HepG2 (cell line): ENCODE data around the gene EEPD1. TPM values are rescaled to one million over a fixed set of nuclear protein-coding genes. Genes with fewer than 3 reads are reported as not detected.

ENCODE experiments used
- ATAC-seq: fragments of 200-7000 bp; cut with Tn5 transposase; 3 replicates; pipeline ENCODE4 v1.9.1; 2020; ENCODE audit warnings: mild to moderate bottlenecking, moderate library complexity
- BruUV-seq: library from RNA; stranded (reverse); fragments of 400-500 nt; replicated peaks from 2 replicates; lab custom pipeline; 2021; lab: Mats Ljungman, UMichigan
- CTCF ChIA-PET: fragments of 300-600 bp; formaldehyde crosslinking; extraction: SDS; loops from one replicate; lab custom pipeline; 2021; ENCODE audit warnings: low total read pairs, inconsistent platforms, low intra/inter-chr PET ratio; lab: Yijun Ruan, JAX
- POLR2A ChIA-PET: fragments of 350-600 bp; sonication (Branson Sonifier 250); formaldehyde crosslinking; loops from one replicate; lab custom pipeline; 2020; ENCODE audit warnings: antibody characterized with exemption, inconsistent platforms; lab: Yijun Ruan, JAX
- DNase-seq: peaks from one replicate; pipeline ENCODE4 v3.0.0-alpha.2; 2015; ENCODE audit warnings: low spot score
- FAIRE-seq: peaks from 3 replicates; lab custom pipeline; 2011; peaks lifted over from hg19 to GRCh38; lab: Jason Lieb, UNC
- H2AFZ ChIP-seq: one replicate; pipeline ENCODE4 v1.6.1; 2011; ENCODE audit warnings: low read length, inconsistent platforms
- H3K27ac ChIP-seq: fragments of 300-600 bp; 3 replicates; pipeline ENCODE4 v1.8.0; 2011; ENCODE audit warnings: mixed run types, mild to moderate bottlenecking, mixed read lengths, low read length, inconsistent platforms; ENCODE audit not compliant: insufficient read depth; ENCODE audit errors: extremely low read length
- H3K27me3 ChIP-seq, 2 experiments: fragments of 200-600 bp in 1 of 2; 2 replicates in 1 of 2; 3 replicates in 1 of 2; pipeline versions ENCODE4 v1.6.0 to v1.8.0; 2011; ENCODE audit warnings: low read length in 2 of 2, mild to moderate bottlenecking in 2 of 2, moderate library complexity in 2 of 2, inconsistent platforms in 1 of 2; ENCODE audit not compliant: insufficient read depth in 2 of 2, control insufficient read depth in 1 of 2
- H3K36me3 ChIP-seq, 2 experiments: fragments of 200-600 bp in 1 of 2; replicated peaks in 1 of 2; 2 replicates in 1 of 2; 3 replicates in 1 of 2; pipeline versions ENCODE4 v1.5.1 to v1.8.0; 2011; ENCODE audit warnings: low read length in 2 of 2, inconsistent platforms in 1 of 2; ENCODE audit not compliant: insufficient read depth in 2 of 2, control insufficient read depth in 1 of 2
- H3K4me1 ChIP-seq: 2 replicates; pipeline ENCODE4 v1.5.1; 2012; ENCODE audit warnings: low read length, inconsistent platforms; ENCODE audit not compliant: insufficient read depth
- H3K4me2 ChIP-seq: 2 replicates; pipeline ENCODE4 v1.6.0; 2011; ENCODE audit warnings: low read depth, low read length, inconsistent platforms
- H3K4me3 ChIP-seq, 3 experiments: fragments of 200-600 bp in 1 of 3; sonication (generic), shearing (Covaris generic) in 1 of 3; replicated peaks in 1 of 3; 2 replicates each; pipeline ENCODE4 v1.5.1; 2011 to 2016; ENCODE audit warnings: low read length in 3 of 3, inconsistent platforms in 2 of 3, low read depth in 2 of 3, mild to moderate bottlenecking in 2 of 3, control low read depth in 1 of 3, mixed read lengths in 1 of 3; ENCODE audit not compliant: insufficient read depth in 1 of 3
- H3K79me2 ChIP-seq: one replicate; pipeline ENCODE4 v1.6.1; 2011; ENCODE audit warnings: low read length, inconsistent platforms; ENCODE audit not compliant: insufficient read depth
- H3K9ac ChIP-seq: 2 replicates; pipeline ENCODE4 v1.6.0; 2011; ENCODE audit warnings: mild to moderate bottlenecking, low read depth, low read length, inconsistent platforms; ENCODE audit not compliant: insufficient read depth
- H3K9me3 ChIP-seq: 2 replicates; pipeline ENCODE4 v1.5.1; 2012; ENCODE audit warnings: mild to moderate bottlenecking, low read length
- H4K20me1 ChIP-seq: 2 replicates; pipeline ENCODE4 v1.6.0; 2011; ENCODE audit warnings: inconsistent platforms, mild to moderate bottlenecking, low read length, moderate library complexity; ENCODE audit not compliant: insufficient read depth
- ASH2L ChIP-seq: fragments of 300-600, 200-600 bp; sonication (generic); IDR thresholded peaks from 2 replicates; pipeline ENCODE4 v1.7.0; 2017; ENCODE audit warnings: low read depth, mild to moderate bottlenecking, moderate library complexity, mixed read lengths, low read length; ENCODE audit not compliant: insufficient read length
- FOXM1 ChIP-seq: sonication (generic); formaldehyde crosslinking; IDR thresholded peaks from 2 replicates; pipeline ENCODE4 v1.5.0; 2020; ENCODE audit warnings: missing genetic modification reagents
- GABPB1 ChIP-seq: IDR thresholded peaks from 2 replicates; pipeline ENCODE4 v1.6.1; 2016; ENCODE audit warnings: mild to moderate bottlenecking, missing genetic modification reagents, moderate library complexity, missing compliant biosample characterization
- GTF3A ChIP-seq: sonication (generic); formaldehyde crosslinking; conservative IDR thresholded peaks from 2 replicates; pipeline ENCODE4 v1.4.0; 2020; ENCODE audit warnings: mild to moderate bottlenecking, missing genetic modification reagents
- HMGA1 ChIP-seq: sonication (generic); formaldehyde crosslinking; conservative IDR thresholded peaks from 2 replicates; pipeline ENCODE4 v1.4.0; 2020; ENCODE audit warnings: missing genetic modification reagents
- JDP2 ChIP-seq: sonication (generic); formaldehyde crosslinking; IDR thresholded peaks from 2 replicates; pipeline ENCODE4 v1.8.1; 2022; ENCODE audit warnings: missing genetic modification reagents, borderline replicate concordance
- SRY ChIP-seq: sonication (generic); formaldehyde crosslinking; IDR thresholded peaks from 2 replicates; pipeline ENCODE4 v1.8.0; 2022; ENCODE audit warnings: mild to moderate bottlenecking, missing genetic modification reagents
- ZFAT ChIP-seq: sonication (generic); formaldehyde crosslinking; conservative IDR thresholded peaks from 2 replicates; pipeline ENCODE4 v1.8.1; 2023; ENCODE audit warnings: missing genetic modification reagents, inconsistent platforms
- ZNF10 ChIP-seq: sonication (generic); formaldehyde crosslinking; IDR thresholded peaks from 2 replicates; pipeline ENCODE4 v1.4.0; 2020; ENCODE audit warnings: mild to moderate bottlenecking, low read depth, missing genetic modification reagents, borderline replicate concordance
- ZNF432 ChIP-seq: sonication (generic); formaldehyde crosslinking; IDR thresholded peaks from 2 replicates; pipeline ENCODE4 v1.5.0; 2020; ENCODE audit warnings: missing genetic modification reagents, mild to moderate bottlenecking, borderline replicate concordance
- ZNF496 ChIP-seq: sonication (generic); formaldehyde crosslinking; IDR thresholded peaks from 2 replicates; pipeline ENCODE4 v1.8.1; 2023; ENCODE audit warnings: mild to moderate bottlenecking, moderate library complexity, missing genetic modification reagents; ENCODE audit not compliant: insufficient replicate concordance
- WGBS: methylation state at CpG from one replicate; pipeline ENCODE4 v1.1.6; 2017; ENCODE audit warnings: low lambda C conversion rate; 5-methylcytosine and 5-hydroxymethylcytosine counted together
- in situ Hi-C: cut with HindIII; loops from 2 replicates; pipeline ENCODE4 v1.10.0; 2017; ENCODE audit warnings: low pct_unique_long_range_greater_than_20kb; ENCODE audit not compliant: extremely low pct_ligation_motif_present
- intact Hi-C: fragments of 100-400 bp; cut with micrococcal nuclease; formaldehyde crosslinking; loops from one replicate; pipeline ENCODE4 v1.10.0; 2022; ENCODE audit not compliant: unreplicated experiment
- polyA plus RNA-seq, 8 experiments: library from polyadenylated mRNA; depleted of rRNA in 3 of 8; stranded (reverse) in 7 of 8; unstranded in 1 of 8; fragments of >200 nt; fragmentation: Illumina TruSeq in 4 of 8; extraction: Trizol in 4 of 8; gene quantifications; 2 replicates each; pipeline versions ENCODE4 v1.2.1 to v1.2.3, GENCODE V29; 2011 to 2016; ENCODE audit warnings: low read depth in 4 of 8, missing spikeins in 1 of 8, mixed read lengths in 1 of 8; ENCODE audit not compliant: insufficient read depth in 1 of 8
- total RNA-seq, 5 experiments: library from RNA; depleted of rRNA; stranded (reverse); fragments of >200 nt; fragmentation: Illumina TruSeq; extraction: Trizol; gene quantifications; 2 replicates each; pipeline ENCODE4 v1.2.3, GENCODE V29; 2016; ENCODE audit warnings: low read depth in 1 of 5
- TF ChIP-seq, protein P1 (sequence below), 2 experiments: IDR thresholded peaks; 2 replicates each; pipeline ENCODE4 v1.6.1; 2011 to 2012; ENCODE audit warnings: low read length in 2 of 2, borderline replicate concordance in 1 of 2, low read depth in 1 of 2, mild to moderate bottlenecking in 1 of 2, moderate library complexity in 1 of 2

Gene EEPD1
- total and polyA plus RNA-seq, 2 of the 13 experiments (the other 11 are each of a cell fraction or from before 2014, with no cell fraction given) = 10.1 to 16.4 TPM

DNA sequence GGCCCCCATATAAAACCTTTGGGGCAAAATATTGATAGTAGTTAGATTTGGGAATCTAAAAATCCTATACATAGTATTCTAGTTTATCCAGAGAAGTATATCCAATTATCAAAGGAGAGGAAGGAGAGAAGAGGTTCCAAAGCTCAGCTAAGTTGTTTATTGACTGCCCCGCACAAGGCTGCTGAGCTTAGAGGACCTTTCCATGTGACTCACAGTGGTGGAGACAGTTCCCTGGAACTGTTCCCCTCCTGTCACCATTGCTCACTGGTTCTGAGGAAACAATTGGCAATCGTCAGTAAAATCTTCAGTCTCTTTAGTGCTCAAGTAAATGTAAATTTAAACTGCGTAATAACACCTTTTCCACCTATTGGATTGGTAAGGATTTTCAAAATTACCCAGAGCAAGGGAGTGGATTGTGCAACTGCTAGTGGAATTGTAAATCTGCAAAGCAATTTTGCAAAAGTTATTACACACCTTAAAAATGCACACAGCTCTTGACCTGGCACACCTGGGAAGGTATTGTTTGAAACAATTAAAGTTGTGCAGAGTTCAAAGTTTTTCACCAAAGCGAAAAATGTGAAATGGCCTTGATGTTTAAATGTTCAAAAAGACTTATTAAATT, 63.1 kb downstream of the EEPD1 start (continued):
- TF ChIP-seq ZFAT (CRISPR knock-in tag) = no peak
- no peak for TF ChIP-seq ZNF10 (CRISPR knock-in tag)
- no peak for TF ChIP-seq GABPB1 (CRISPR knock-in tag)
- no peak for TF ChIP-seq SRY
- no peak for TF ChIP-seq ASH2L

- H3K9ac ChIP-seq = no peak overlapping the region
- no peak for TF ChIP-seq ZNF496 (CRISPR knock-in tag)
- TF ChIP-seq FOXM1 (CRISPR knock-in tag) = no peak
- no peak for TF ChIP-seq HMGA1 (CRISPR knock-in tag)
- TF ChIP-seq GTF3A (CRISPR knock-in tag) = no peak
- TF ChIP-seq, protein P1, sequence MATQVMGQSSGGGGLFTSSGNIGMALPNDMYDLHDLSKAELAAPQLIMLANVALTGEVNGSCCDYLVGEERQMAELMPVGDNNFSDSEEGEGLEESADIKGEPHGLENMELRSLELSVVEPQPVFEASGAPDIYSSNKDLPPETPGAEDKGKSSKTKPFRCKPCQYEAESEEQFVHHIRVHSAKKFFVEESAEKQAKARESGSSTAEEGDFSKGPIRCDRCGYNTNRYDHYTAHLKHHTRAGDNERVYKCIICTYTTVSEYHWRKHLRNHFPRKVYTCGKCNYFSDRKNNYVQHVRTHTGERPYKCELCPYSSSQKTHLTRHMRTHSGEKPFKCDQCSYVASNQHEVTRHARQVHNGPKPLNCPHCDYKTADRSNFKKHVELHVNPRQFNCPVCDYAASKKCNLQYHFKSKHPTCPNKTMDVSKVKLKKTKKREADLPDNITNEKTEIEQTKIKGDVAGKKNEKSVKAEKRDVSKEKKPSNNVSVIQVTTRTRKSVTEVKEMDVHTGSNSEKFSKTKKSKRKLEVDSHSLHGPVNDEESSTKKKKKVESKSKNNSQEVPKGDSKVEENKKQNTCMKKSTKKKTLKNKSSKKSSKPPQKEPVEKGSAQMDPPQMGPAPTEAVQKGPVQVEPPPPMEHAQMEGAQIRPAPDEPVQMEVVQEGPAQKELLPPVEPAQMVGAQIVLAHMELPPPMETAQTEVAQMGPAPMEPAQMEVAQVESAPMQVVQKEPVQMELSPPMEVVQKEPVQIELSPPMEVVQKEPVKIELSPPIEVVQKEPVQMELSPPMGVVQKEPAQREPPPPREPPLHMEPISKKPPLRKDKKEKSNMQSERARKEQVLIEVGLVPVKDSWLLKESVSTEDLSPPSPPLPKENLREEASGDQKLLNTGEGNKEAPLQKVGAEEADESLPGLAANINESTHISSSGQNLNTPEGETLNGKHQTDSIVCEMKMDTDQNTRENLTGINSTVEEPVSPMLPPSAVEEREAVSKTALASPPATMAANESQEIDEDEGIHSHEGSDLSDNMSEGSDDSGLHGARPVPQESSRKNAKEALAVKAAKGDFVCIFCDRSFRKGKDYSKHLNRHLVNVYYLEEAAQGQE (IDR thresholded peaks at IDR 0.05; ENCODE audit: borderline replicate concordance in 1 of 2, low read depth in 1 of 2, low read length in 2 of 2) = no peak
- no peak for TF ChIP-seq JDP2 (CRISPR knock-in tag)
- no peak for TF ChIP-seq ZNF432 (CRISPR knock-in tag)
- TF ChIP-seq, all 625 proteins: peak for 0
- H3K36me3 ChIP-seq = no peaks in the 10 kb centered on the region
- FAIRE-seq (no peak), DNase-seq (no peak), ATAC-seq (no peak)
- intact Hi-C loops (no loop called here), in situ Hi-C loops (no loop called here)
- ChIA-PET POLR2A (no interaction called here), CTCF (no interaction called here)
- no peak overlapping the region for H3K27ac ChIP-seq
- no peaks in the 10 kb centered on the region for H4K20me1 ChIP-seq
- no peaks in the 10 kb centered on the region for H3K27me3 ChIP-seq
- H3K4me2 ChIP-seq = no peak overlapping the region
- H3K9me3 ChIP-seq = no peaks in the 10 kb centered on the region
- no peak overlapping the region for H3K4me3 ChIP-seq
- no TSS peak for BruUV-seq
- H3K4me1 ChIP-seq = peaks cover 31% of the 10 kb centered on the region
- H2AFZ ChIP-seq = no peak overlapping the region
- WGBS = 94% methylated on average over 4 of the region's 4 CpGs
- peaks cover 2% of the 10 kb centered on the region for H3K79me2 ChIP-seq
Observed at GRCh38 chr7:36217211-36217960, 64.3 kb downstream of the EEPD1 start.
